PFSK-1 (cell line): ENCODE data around the gene FAH.

Experiments
- POLR2AphosphoS5 ChIP-seq: IDR thresholded peaks from 2 replicates; pipeline ENCODE4 v1.6.1; 2012; ENCODE audit warnings: low read depth, mild to moderate bottlenecking, control low read depth, low read length, moderate library complexity
- TAF1 ChIP-seq: IDR thresholded peaks from 2 replicates; pipeline ENCODE4 v1.6.1; 2012; ENCODE audit warnings: low read length, control low read depth, borderline replicate concordance; ENCODE audit not compliant: insufficient read depth

- TF ChIP-seq POLR2AphosphoS5 (no peak), TAF1 (no peak)
Measured at GRCh38 chr15:80216911-80217310, 64.1 kb downstream of the FAH start.
